HepG2 (cell line): ENCODE data around the gene BBLN. TPM values are rescaled to one million over a fixed set of nuclear protein-coding genes. Genes with fewer than 3 reads are reported as not detected.
A peak's percentile ranks its signal among the peaks of the same experiment; 100 is the strongest.

ENCODE experiments used
- CHD4 ChIP-seq: fragments of 200-600 bp; sonication (generic); IDR thresholded peaks from 2 replicates; pipeline ENCODE4 v1.7.0; 2017; ENCODE audit warnings: mild to moderate bottlenecking, low read length, borderline replicate concordance
- DR1 ChIP-seq: sonication (generic); formaldehyde crosslinking; IDR thresholded peaks from 2 replicates; pipeline ENCODE4 v1.8.0; 2021; ENCODE audit warnings: mild to moderate bottlenecking, missing genetic modification reagents, inconsistent platforms
- GABPB1 ChIP-seq: IDR thresholded peaks from 2 replicates; pipeline ENCODE4 v1.6.1; 2016; ENCODE audit warnings: mild to moderate bottlenecking, missing genetic modification reagents, moderate library complexity, missing compliant biosample characterization
- GZF1 ChIP-seq: sonication (generic); formaldehyde crosslinking; IDR thresholded peaks from 2 replicates; pipeline ENCODE4 v1.5.1; 2020; ENCODE audit warnings: mild to moderate bottlenecking, missing genetic modification reagents
- IRF2 ChIP-seq: IDR thresholded peaks from 2 replicates; pipeline ENCODE4 v1.6.1; 2018; ENCODE audit warnings: missing genetic modification reagents, missing compliant biosample characterization
- MIXL1 ChIP-seq: IDR thresholded peaks from 2 replicates; pipeline ENCODE4 v1.6.1; 2016
- PHF5A ChIP-seq: IDR thresholded peaks from one replicate; pipeline ENCODE4 v1.6.1; 2018; ENCODE audit warnings: low read depth, missing genetic modification reagents; ENCODE audit not compliant: unreplicated experiment
- RBAK ChIP-seq: sonication (generic); formaldehyde crosslinking; IDR thresholded peaks from 2 replicates; pipeline ENCODE4 v1.5.1; 2020; ENCODE audit warnings: mild to moderate bottlenecking, missing genetic modification reagents
- RBM39 ChIP-seq: fragments of 200-400 bp; formaldehyde crosslinking; IDR thresholded peaks from one replicate; pipeline ENCODE4 v1.6.1; 2018; ENCODE audit warnings: antibody characterized with exemption, mild to moderate bottlenecking, low read depth, low read length; ENCODE audit not compliant: poor library complexity, severe bottlenecking
- SMYD3 ChIP-seq: sonication (generic); formaldehyde crosslinking; IDR thresholded peaks from 2 replicates; pipeline ENCODE4 v1.8.1; 2023; ENCODE audit warnings: mild to moderate bottlenecking, missing genetic modification reagents
- SOX6 ChIP-seq, 2 experiments: fragments of 450-650 bp in 1 of 2; sonication (generic) in 1 of 2; formaldehyde crosslinking in 1 of 2; IDR thresholded peaks; 2 replicates each; pipeline versions ENCODE4 v1.4.0 to v1.6.1; 2017 to 2020; ENCODE audit warnings: antibody characterized with exemption in 1 of 2, mild to moderate bottlenecking in 1 of 2, missing genetic modification reagents in 1 of 2
- STAG1 ChIP-seq: sonication (generic); formaldehyde crosslinking; IDR thresholded peaks from 2 replicates; pipeline ENCODE4 v1.4.0; 2020; ENCODE audit warnings: missing genetic modification reagents
- ZFP36L2 ChIP-seq: sonication (generic); formaldehyde crosslinking; IDR thresholded peaks from 2 replicates; pipeline ENCODE4 v1.4.0; 2020; ENCODE audit warnings: missing genetic modification reagents
- ZFP41 ChIP-seq: sonication (generic); formaldehyde crosslinking; IDR thresholded peaks from 2 replicates; pipeline ENCODE4 v1.4.0; 2020; ENCODE audit warnings: mild to moderate bottlenecking, missing genetic modification reagents, borderline replicate concordance
- ZNF747 ChIP-seq: sonication (generic); formaldehyde crosslinking; IDR thresholded peaks from 2 replicates; pipeline ENCODE4 v1.8.1; 2023; ENCODE audit warnings: missing genetic modification reagents, mild to moderate bottlenecking, borderline replicate concordance
- ZNF816 ChIP-seq: sonication (generic); formaldehyde crosslinking; IDR thresholded peaks from 2 replicates; pipeline ENCODE4 v1.8.0; 2022; ENCODE audit warnings: missing genetic modification reagents, mild to moderate bottlenecking, borderline replicate concordance
- polyA plus RNA-seq, 8 experiments: library from polyadenylated mRNA; depleted of rRNA in 3 of 8; stranded (reverse) in 7 of 8; unstranded in 1 of 8; fragments of >200 nt; fragmentation: Illumina TruSeq in 4 of 8; extraction: Trizol in 4 of 8; gene quantifications; 2 replicates each; pipeline versions ENCODE4 v1.2.1 to v1.2.3, GENCODE V29; 2011 to 2016; ENCODE audit warnings: low read depth in 4 of 8, missing spikeins in 1 of 8, mixed read lengths in 1 of 8; ENCODE audit not compliant: insufficient read depth in 1 of 8
- total RNA-seq, 5 experiments: library from RNA; depleted of rRNA; stranded (reverse); fragments of >200 nt; fragmentation: Illumina TruSeq; extraction: Trizol; gene quantifications; 2 replicates each; pipeline ENCODE4 v1.2.3, GENCODE V29; 2016; ENCODE audit warnings: low read depth in 1 of 5
- TF ChIP-seq, protein P1 (sequence below): sonication (generic); formaldehyde crosslinking; IDR thresholded peaks from 2 replicates; pipeline ENCODE4 v1.5.0; 2020; ENCODE audit warnings: missing genetic modification reagents
- TF ChIP-seq, protein P2 (sequence below): sonication (generic); formaldehyde crosslinking; IDR thresholded peaks from 2 replicates; pipeline ENCODE4 v1.4.0; 2020; ENCODE audit warnings: missing genetic modification reagents, mild to moderate bottlenecking, borderline replicate concordance
- TF ChIP-seq, protein P3 (sequence below), 2 experiments: fragments of 450-650 bp in 1 of 2; sonication (generic) in 1 of 2; formaldehyde crosslinking; IDR thresholded peaks; 2 replicates each; pipeline versions ENCODE4 v1.5.0 to v1.8.0; 2020 to 2022; ENCODE audit warnings: mild to moderate bottlenecking in 1 of 2, missing genetic modification reagents in 1 of 2
- TF ChIP-seq, protein P4 (sequence below): sonication (generic); formaldehyde crosslinking; IDR thresholded peaks from 2 replicates; pipeline ENCODE4 v1.5.0; 2020; ENCODE audit warnings: mild to moderate bottlenecking, missing genetic modification reagents

BBLN gene
- total and polyA plus RNA-seq, 2 of the 13 experiments (the other 11 are each of a cell fraction or from before 2014, with no cell fraction given), result 27.6 to 33.1 TPM

DNA sequence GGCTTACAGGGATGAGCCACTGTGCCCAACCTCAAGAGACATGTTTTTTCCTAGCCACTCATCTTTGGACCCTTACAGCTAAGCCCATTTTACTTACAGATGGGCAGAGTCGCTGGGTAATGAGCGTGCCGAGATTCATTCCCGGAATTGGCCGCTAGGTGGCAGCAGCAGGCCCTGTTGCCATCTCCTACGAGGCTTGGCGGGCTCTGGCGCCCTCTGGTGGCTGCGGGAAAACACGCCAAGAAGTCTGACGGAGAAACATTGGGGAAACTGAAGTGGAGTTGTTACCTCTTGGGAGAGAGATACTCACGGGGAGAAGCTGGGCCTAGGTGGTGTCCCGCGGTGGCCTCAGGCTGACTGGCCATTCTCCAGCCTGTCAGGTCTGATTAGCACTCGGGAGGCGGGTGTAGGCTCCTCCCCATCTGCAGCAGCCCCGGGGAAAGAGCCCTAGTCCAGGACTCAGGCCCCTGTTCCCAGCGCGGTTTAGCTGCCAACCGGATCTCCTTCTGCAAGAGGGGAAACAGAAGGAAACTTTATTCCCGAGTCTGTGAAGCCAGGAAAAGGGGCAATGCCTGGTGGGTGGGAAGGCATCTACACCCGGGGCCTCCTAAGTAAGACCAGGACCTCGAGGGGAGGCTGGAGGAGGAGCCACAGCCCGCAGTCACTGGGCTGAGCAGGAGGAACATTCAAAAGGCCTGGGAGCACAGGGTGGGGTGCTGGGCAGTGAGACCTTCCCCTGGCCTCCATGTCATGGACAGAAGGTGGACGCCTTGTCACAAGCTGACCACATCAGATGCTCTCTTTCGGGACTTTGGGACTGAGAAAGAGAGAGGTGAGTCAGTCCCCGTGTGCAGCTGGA, 42.2 kb upstream of the BBLN start (continued):
- peak; percentile 58 for TF ChIP-seq PHF5A (CRISPR knock-in tag)
- TF ChIP-seq ZNF747 (CRISPR knock-in tag), result no peak
- TF ChIP-seq, protein P1, sequence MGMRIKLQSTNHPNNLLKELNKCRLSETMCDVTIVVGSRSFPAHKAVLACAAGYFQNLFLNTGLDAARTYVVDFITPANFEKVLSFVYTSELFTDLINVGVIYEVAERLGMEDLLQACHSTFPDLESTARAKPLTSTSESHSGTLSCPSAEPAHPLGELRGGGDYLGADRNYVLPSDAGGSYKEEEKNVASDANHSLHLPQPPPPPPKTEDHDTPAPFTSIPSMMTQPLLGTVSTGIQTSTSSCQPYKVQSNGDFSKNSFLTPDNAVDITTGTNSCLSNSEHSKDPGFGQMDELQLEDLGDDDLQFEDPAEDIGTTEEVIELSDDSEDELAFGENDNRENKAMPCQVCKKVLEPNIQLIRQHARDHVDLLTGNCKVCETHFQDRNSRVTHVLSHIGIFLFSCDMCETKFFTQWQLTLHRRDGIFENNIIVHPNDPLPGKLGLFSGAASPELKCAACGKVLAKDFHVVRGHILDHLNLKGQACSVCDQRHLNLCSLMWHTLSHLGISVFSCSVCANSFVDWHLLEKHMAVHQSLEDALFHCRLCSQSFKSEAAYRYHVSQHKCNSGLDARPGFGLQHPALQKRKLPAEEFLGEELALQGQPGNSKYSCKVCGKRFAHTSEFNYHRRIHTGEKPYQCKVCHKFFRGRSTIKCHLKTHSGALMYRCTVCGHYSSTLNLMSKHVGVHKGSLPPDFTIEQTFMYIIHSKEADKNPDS, result no peak
- no peak for TF ChIP-seq SMYD3
- no peak for TF ChIP-seq SOX6 (IDR thresholded peaks at IDR 0.05)
- TF ChIP-seq SOX6 (CRISPR knock-in tag; IDR thresholded peaks at IDR 0.05), result peak; percentile 73
- no peak for TF ChIP-seq CHD4
- no peak for TF ChIP-seq ZFP41 (CRISPR knock-in tag)
- TF ChIP-seq, protein P2, sequence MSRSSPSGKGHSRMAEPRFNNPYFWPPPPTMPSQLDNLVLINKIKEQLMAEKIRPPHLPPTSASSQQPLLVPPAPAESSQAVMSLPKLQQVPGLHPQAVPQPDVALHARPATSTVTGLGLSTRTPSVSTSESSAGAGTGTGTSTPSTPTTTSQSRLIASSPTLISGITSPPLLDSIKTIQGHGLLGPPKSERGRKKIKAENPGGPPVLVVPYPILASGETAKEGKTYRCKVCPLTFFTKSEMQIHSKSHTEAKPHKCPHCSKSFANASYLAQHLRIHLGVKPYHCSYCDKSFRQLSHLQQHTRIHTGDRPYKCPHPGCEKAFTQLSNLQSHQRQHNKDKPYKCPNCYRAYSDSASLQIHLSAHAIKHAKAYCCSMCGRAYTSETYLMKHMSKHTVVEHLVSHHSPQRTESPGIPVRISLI (CRISPR knock-in tag), result no peak; the same call in 1 of the 2 replicates
- peak; percentile 83; the same call in 1 of the 2 replicates for TF ChIP-seq MIXL1 (CRISPR knock-in tag)
- TF ChIP-seq, protein P3, sequence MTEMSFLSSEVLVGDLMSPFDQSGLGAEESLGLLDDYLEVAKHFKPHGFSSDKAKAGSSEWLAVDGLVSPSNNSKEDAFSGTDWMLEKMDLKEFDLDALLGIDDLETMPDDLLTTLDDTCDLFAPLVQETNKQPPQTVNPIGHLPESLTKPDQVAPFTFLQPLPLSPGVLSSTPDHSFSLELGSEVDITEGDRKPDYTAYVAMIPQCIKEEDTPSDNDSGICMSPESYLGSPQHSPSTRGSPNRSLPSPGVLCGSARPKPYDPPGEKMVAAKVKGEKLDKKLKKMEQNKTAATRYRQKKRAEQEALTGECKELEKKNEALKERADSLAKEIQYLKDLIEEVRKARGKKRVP (CRISPR knock-in tag; IDR thresholded peaks at IDR 0.05), result peak in 1 of 2 experiments; percentile 24; a peak in 1 of 4 replicates
- TF ChIP-seq IRF2 (CRISPR knock-in tag), result peak; percentile 76; the same call in 1 of the 2 replicates
- 0 out of 2 replicates have a peak, but pooled peaks have one; percentile 44 for TF ChIP-seq DR1
- TF ChIP-seq RBM39, result no peak
- no peak for TF ChIP-seq ZNF816
- TF ChIP-seq, protein P4, sequence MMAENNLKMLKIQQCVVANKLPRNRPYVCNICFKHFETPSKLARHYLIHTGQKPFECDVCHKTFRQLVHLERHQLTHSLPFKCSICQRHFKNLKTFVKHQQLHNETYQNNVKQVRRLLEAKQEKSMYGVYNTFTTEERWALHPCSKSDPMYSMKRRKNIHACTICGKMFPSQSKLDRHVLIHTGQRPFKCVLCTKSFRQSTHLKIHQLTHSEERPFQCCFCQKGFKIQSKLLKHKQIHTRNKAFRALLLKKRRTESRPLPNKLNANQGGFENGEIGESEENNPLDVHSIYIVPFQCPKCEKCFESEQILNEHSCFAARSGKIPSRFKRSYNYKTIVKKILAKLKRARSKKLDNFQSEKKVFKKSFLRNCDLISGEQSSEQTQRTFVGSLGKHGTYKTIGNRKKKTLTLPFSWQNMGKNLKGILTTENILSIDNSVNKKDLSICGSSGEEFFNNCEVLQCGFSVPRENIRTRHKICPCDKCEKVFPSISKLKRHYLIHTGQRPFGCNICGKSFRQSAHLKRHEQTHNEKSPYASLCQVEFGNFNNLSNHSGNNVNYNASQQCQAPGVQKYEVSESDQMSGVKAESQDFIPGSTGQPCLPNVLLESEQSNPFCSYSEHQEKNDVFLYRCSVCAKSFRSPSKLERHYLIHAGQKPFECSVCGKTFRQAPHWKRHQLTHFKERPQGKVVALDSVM (CRISPR knock-in tag), result peak; percentile 41; the same call in 1 of the 2 replicates
- TF ChIP-seq GZF1 (CRISPR knock-in tag), result no peak
- peak; percentile 98 for TF ChIP-seq STAG1 (CRISPR knock-in tag)
- TF ChIP-seq ZFP36L2, result no peak
- peak; percentile 48; the same call in 1 of the 2 replicates for TF ChIP-seq GABPB1
- TF ChIP-seq RBAK, result 0 out of 2 replicates have a peak, but pooled peaks have one; percentile 55
